HG03442 (cell line): Measurements from ENCODE around the gene COG8.

ENCODE experiments used
- ATAC-seq: cut with Tn5 transposase; IDR thresholded peaks from one replicate; pipeline ENCODE4 v1.9.1; 2021; ENCODE audit warnings: mild to moderate bottlenecking, moderate library complexity; ENCODE audit not compliant: unreplicated experiment

Gene COG8

DNA sequence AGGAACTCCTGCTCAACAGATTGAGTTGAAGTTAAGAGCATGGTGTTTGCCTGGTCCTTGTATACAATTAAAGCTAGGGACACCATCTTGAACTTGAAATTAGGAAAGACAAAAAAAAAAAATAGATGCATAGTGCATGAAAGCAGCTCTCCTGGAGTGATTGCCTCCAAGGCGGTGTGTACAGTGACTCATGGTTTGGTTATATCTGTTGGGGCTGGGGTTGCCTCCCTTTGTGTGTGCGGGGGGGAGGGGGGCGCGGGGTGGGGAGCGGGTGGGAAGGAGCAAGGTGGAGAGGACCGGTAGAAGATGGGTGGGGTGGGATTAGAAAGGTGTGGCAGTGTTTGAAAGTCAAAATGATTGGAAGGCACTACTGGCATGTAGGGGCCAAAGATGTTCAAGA lies 8.9 kb upstream of the COG8 start:
- no peak for ATAC-seq

DNA sequence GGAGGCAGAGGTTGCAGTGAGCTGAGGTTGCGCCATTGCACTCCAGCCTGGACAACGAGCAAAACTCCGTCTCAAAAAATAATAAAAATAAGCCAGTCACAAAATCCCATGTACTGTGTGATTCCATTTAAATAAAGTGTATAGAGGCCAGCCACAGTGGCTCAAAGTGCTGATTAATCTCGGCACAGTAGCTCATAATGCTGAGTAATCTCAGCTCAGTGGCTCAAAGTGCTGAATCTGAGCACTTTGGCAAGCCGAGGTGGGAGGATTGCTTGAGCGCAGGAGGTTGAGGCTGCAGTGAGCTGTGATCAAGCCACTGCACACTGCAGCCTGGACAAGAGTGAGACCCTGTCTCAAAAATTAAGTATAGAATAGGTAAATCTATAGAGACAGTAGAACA lies 7.3 kb upstream of the COG8 start:
- no peak for ATAC-seq

DNA sequence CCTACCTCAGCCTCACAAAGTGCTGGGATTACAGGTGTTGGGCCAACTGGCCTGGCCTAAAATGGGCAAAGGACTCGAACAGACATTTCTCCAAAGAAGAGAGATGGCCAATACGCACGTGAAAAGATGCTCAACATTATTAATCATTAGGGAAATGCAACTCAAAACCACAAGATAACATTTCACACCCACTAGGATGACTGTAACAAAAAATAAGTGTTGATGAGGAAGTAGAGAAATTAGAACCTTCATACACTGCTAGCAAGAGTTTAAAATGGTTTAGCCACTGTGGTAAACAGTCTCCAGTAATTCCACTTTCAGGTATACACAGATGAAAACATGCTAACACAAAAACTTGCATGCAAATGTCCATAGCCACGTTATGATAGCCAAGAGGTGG lies 6.6 kb upstream of the COG8 start:
- no peak for ATAC-seq

DNA sequence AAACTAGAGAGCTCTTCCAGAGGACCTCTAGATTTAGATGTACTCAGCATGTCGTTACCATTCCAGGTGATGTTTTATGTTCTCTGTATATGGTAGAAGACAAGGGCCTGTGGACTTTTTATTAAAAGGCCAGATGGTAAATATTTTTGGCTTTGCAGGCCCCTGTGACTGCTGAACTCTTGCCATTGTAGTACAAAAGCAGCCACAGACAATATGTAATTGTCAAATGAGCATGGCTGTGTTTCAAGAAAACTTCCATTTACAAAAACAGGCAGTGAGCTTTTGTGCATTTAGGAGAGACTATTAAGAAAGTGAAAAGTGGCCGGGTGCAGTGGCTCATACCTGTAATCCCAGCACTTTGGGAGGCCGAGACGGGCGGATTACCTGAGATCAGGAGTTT lies 4.8 kb upstream of the COG8 start:
- ATAC-seq, result no peak

DNA sequence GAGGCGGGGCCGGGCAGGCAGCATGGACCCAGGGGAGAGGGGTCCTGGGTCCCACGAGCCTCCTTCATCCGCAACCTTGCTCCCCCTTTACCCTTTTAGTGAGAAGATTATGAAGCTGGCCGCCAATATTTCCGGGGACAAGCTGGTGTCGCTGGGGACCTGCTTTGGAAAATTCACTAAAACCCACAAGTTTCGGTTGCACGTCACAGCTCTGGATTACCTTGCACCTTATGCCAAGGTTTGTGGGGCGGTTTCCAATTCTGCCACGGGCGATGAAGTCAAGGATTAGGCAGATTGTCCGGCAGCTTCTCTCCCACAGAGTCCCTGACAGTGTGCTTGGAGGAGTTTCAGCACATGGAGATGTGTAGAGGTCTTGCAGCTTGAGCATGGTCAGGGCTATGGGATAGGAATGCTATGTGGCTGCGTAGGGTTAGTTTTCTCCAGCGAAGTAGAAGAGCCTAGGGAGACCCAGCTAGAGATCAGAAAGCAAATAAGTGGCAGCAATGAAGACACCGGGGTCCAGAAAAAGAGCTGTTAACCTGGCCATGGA lies 806 bp upstream of the COG8 start:
- ATAC-seq, result no peak

DNA sequence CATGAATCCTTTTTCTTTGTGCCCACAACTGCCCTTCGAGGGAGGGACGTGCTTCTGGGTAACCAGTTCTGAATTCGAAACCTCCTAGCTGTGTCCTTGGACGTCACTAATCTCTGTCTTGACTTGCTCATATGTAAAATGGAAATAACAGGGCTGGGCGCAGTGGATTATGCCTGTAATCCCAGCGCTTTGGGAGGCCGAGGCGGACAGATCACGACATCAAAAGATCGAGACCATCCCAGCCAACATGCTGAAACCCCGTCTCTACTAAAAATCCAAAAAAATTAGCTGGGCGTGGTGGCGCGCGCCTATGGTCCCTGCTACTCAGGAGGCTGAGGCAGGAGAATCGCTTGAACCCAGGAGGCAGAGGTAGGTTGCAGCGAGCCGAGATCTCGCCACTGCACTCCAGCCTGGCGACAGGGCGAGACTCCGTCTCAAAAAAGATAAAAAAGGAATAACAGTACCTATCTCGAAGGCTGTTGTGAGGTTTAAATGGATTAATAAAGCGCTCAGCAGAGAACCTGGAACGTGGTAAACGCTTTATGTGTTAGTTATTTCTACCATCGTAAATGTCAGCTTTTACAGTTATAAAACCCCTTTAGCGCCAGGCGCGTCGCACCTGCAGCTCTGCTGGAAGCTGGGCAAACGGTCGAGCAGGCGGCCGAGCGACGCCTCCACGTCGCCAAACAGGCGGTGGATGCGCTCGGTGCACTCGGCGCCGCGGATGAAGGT lies 641 bp downstream of the COG8 start:
- ATAC-seq, result no peak

DNA sequence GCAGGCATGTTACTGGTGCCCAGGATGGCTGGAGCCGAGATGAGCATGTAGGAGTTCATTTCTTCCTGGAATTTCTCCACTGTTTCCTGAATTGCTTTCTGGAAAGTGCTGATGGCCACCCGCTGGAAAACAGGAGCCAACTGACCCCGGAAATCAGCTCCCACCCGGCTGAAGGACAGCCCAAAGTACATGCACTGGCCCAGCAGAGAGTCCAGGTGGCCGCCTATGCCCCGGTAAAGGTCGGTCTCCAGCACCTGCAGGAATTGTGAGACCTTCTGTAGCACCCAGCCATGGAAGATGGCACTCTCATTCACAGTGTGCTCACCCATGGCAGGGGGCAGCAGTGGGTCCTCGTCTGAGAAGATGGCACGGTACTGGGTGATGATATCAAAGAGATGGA lies 4.7 kb downstream of the COG8 start:
- no peak for ATAC-seq

DNA sequence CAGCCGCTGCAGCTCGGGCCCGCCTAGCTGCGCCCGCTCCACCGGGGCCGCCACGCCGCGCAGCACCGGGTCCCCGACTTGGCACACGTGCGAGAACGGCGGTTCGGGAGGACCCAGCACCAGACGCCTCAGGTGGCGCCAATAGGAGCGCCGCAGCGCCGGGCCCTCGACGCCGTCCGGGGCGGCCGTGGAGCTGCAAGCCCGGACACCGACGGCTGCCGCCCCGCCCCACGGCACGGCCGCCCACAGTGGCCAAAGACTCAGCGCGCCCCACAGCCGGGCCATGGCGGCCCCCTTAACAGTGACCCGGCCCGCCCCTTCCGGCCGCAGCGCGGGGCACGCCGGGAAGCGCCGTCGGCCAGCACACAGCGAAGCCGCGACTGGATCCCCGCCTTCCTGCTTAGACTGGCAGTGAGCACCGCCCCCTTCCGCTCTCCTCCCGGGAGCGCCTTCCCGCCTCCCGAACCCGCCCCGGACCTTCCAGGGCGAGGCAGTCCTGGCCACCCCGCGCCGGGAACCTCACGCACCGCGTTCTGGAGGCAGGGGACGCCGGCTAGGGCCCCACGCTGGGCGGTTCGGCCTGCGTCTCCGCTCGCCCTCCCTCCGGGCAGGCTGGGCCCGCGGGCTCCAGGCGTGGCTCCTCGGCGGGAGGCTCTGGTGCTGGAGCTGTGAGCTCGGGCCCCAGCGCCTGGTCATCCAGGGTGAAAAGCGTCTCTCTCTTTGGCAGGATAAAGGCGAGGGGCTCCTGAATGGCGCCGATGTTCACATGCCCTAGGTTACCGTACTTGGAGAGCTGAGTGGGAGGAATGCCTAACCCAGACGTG lies 8.9 kb downstream of the COG8 start, which contains the start of gene PDF:
Gene PDF (minus strand): TSS at position 303 of the 824 bp plus-strand sequence. CDS start 18 bp downstream, at position 285.
- peak; percentile 90 for ATAC-seq

DNA sequence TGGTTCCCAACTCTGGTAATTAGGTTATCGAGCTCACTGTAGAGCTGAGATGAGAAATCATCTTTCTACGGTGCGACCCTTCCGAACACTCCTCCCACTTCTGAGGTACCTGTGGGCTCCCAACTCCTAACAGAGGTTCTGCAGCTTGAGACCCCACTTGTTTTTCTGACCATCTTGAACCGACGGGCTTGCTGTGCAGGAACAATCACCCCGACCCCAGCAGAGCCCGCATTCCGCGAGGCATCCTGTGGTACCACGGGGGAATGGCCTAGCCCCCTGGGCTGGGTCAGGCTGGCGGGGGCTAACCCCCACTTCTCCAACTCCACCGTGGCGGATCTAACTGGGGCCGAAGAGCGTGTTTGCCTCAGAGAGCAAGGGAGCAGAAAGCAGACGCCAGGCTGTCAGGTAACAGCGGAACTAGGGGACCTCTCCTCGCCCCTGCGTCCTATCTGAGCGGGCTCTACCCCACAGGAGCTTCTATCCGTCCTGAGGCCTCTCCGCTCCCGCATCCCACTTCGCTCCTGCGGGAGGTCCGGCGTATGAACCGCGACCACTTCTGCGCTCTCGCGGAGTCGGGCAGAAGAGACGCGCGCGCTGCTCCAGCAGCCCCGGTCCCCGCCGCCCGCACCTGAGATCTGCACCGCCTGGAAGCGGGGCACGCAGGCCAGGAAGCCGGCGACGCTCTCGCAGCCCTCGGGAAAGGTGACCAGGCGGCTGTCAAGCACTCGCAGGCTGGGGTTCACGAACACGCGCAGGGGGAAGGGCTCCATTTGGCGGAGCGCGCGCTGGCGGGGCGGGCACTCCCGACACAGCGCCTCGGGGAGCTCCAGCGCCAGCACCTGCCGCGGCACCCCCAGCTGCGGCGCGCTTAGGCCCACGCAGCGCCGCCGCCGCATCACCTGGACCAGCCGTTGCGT lies 9.7 kb downstream of the COG8 start:
- ATAC-seq, result peak; percentile 13

DNA sequence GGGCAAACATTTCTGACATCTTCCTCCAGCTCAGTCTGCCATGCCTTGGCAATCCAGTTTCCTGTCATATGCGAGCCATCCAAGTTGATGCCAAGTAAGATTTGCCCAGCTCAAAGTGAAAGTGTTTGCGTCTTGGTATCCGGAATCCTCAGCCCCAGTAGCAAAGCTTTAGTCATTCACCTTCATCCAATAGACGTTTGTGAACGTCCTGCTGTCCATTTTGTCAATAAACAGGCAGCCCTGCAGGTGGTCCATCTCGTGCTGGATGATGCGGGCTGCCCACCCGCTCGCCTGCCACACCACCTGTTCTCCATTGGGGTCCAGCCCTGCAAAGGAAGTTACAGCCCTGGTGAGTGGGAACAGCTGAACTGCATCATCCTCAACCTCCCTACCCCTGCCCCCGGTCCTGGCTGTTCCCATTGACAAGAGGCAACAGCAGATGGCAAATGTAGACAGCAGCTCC lies 10.5 kb downstream of the COG8 start:
- no peak for ATAC-seq

DNA sequence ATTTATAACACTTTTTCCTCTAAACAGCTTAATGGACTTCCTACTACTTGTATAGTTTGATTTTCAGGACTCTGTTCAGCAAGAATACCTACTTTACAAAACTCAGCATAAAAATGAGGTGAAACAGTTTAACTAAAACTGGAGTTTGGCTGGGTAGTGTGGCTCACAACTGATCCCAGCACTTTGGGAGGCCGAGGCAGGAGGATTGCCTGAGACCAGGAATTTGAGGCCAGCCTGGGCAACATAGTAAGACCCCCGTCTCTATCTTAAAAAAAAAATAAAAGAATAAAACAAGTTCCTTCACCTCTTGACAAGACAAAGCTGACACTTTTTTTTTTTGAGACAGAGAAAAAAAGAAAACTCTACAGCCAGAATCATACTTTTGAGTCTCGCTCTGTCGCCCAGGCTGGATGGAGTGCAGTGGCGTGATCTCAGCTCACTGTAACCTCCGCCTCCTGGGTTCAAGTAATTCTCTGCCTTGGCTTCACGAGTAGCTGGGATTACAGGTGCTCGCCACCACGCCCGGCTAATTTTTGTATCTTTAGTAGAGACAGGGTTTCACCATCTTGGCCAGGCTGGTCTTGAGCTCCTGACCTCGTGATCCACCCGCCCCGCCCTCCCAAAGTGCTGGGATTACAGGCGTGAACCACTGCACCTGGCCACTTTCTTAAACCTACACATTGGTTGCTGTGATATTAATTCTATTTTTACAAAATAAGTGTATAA lies 11.6 kb downstream of the COG8 start:
- ATAC-seq, result no peak

DNA sequence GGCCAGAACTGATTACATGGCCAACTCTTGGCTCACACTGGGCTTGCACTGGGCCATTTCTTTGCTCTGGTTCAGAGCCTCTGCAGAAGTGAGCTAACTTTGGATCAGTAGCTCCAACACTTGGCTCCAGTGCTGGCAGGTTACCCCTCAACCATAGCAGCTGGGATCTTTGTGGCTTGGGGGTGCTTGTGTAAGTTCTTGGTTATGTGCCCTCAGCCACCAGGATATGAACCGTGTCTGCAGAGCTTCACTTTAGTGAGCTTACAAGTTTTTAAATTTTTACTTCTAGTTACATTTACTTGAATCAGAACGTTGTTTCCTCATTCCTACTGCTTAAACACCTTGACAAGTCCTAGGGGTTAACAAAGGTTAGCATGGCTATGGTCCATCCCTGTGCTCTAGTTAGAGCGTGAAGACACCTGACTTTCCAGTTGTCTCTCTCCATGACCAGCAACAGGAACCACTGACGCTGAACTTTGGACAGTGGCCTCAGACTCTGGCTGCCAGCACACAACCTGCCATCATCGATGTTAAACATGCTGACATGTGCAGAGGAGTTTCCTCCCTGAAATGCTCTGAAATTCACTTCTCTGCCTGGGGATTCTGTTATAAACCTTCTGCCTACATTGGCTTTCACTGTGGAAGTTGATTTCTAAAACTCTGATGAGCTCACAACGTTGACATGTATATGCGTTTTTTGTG lies 13.0 kb downstream of the COG8 start:
- no peak for ATAC-seq

DNA sequence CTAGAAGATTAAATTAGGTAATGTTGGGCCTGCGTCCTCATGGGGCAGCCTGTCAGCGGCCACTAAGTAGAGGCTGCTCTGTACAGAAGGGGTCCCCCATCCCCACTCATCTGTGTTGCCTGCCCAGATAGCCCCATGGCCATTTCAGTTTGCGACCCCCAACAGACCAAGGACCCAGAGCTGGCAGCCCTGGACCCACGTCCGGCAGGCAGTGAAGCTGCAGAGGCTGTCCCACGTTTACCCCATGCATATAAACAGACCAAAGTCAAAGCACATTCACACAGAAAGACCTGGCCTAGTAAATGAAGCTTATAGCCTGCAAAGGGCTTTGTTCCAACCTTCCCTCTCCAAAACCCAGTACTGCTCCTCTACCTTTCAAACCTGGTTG lies 13.6 kb downstream of the COG8 start:
- no peak for ATAC-seq

DNA sequence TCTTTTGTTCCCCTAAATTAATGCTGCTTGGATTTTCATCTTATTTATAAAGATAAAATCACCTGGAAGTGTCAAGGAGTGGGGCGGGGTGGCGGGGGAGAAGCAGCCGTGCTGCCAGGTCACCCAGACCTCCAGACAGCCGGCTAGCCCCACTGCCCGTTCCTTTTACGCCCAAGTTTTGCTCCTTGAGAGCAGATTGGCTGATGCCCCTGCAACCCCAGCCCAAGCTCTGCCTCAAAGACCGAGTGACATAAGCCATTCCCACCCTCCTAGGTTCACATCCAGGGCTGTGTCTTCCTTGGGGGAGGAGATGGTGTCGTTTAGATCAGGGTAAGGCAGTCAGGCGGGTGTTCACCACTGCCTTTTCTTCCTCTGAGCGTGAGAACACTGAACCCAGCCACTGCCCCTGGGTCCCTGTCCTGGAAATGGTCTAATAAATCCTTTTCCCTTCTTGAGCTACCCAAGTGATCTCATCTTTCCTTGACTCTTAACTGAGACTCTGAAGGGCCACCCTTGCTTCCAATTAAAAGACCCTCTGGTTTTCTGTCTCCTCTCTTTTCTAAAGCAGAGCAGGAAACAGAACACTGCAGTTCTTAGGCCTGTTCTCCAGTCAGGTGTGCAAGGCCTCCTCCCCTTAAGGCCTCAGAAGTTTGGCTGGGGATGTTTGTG lies 14.6 kb downstream of the COG8 start:
- no peak for ATAC-seq

DNA sequence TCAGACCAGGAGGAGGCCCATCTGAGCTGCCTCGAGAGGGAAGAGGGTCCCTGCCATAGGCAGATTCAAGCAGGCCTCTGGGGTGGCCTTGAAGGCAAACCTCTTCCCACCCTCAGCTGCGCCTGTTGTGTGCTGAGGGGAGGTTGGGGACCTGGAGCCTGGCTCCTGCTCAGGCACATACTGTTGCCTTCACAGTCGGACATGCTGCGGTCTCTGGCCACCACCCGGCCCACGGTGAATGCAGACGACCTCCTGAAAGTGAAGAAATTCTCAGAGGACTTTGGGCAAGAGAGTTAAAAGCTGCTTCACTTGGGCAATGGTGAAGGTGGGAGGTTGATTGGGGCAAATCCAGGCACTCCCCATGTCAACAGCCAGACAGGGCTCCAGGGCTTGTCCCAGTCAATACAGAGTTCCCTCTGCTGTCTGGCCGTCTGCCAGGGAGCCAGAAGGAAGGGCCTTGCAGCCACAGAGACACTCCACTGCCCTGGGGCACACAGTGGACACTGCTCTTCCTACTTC lies 15.3 kb downstream of the COG8 start:
- no peak for ATAC-seq

DNA sequence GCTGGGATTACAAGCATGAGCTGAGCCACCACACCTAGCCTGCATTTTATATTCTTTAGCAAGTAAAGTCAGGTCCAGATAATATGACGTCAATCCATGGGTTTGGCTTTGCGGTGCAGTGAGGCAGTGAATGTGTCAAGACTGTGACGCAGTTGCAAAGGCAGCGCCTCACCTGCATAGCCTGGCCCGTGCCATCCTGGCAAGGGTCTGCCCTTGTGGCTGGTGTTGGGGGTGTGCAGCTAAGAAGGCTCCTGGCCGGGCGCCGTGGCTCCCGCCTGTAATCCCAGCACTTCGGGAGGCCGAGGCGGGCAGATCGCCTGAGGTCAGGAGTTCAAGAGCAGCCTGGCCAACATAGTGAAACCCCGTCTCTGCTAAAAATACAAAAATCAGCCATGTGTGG lies 15.9 kb downstream of the COG8 start:
- ATAC-seq, result no peak

DNA sequence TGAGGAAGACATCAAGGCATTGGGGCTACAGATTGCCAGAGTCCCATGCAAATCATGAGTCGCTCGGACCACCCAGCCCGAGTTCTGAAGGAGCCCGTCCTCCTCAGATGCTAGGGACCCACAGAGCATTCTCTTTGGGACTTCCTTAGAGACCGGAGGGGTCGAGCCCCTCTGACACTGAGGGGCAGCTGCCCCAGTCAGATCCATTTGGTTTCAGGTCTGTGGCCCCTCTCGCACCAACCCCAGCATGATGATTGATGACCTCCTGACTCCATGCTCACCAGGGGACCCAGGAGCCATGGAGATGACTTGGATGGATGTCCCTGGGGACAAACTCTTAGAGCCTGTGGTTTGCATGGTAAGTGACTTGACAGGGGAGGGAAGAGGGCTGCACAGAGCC lies 17.0 kb downstream of the COG8 start:
- no peak for ATAC-seq

DNA sequence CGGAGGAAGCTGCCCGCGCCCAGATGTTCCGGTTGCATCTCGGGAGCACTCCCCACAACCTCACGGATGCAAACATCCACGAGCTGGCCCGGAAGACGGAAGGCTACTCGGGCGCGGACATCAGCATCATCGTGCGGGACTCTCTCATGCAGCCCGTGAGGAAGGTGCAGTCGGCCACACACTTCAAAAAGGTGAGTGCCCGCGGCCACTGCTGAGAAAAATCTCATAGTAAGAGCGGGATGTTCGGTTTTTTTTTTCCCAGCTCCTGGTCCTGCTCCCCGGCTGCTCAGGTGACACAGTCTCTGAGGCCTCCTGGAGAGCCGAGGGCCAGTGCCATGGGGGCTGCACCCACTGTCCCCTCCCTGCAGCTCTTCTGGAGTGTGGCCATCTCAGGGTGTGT lies 18.3 kb downstream of the COG8 start:
- ATAC-seq, result no peak

DNA sequence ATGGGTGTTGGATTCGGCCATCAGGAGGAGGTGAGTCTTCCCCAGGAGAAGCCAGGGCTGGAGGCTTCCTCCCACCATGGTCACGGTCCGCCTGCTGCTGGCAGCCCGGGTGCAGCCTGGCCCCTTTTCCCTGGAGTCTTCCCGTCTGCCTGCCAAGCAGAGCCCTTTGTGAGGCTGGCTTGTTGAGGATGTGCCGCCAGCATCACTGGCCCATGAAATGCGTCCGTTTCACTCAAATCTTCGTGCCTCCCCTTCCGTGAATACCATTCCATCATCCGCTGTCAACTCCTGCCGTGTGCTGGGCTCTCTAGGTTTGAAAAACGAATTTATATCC lies 18.7 kb downstream of the COG8 start:
- no peak for ATAC-seq
